ENCODE results near the gene ITGA8.

- TF ChIP-seq CTCF (IDR thresholded peaks at IDR 0.05; ENCODE audit: low read length) (no peak), EZH2 (IDR thresholded peaks at IDR 0.05; ENCODE audit: borderline replicate concordance, low read length) (no peak)
Observed at GRCh38 chr10:15704581-15704968, 15.1 kb downstream of the ITGA8 start.

All from OCI-LY1 (cell line).